Skeletal muscle cell (primary cell): Measurements from ENCODE around the gene GJD3.

Source experiments
- DNase-seq: peaks from one replicate; pipeline ENCODE4 v3.0.0-alpha.2; 2010; ENCODE audit warnings: low read depth
- H3K4me3 ChIP-seq: 2 replicates; pipeline ENCODE4 v1.5.1; 2011; ENCODE audit warnings: low read depth, mild to moderate bottlenecking, control low read depth, low read length, moderate library complexity

Gene GJD3

DNA sequence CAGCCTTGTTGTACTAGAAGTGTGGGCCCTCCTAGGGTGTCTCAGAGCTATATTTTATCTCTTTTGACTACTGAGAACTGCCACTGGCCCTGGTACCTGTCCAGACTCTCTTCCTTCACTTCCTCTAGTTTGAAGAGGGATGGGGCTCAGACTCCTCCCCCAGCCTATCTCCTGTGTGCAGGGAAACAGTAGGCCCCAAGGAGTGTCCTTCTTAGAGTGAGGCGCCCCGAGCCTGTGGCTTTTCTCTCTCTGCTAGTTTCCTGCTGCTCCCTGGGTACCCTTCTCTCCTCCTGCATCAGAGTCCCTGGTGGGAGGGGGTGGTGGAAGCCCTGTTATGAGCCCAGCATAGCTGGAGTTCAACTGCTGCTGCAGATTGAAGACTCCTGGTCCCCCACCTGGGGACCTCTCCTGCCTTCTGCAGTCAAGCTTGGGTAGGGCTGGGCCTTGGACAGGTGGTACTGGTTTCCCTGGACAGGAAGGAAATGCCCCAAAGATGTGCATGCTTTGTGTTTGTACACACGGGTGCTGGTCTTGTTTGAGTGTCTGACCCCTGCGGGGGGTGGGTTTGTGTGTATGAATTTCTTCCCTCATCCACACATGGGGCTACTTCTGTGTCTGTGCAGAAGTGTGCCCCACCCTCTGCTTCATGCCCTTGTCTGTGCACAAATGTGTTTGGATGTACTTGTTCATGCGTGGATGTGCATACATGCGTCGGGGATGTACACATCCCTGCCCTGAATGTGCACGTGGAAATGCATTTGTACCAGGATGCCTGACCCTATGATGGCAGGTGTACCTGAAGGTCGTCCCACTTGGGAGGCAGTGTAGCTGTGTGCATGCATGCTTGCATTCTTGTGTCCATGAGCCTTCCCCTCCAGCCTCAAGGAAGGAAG, 48.6 kb downstream of the GJD3 start:
- H3K4me3 ChIP-seq, result no peak overlapping the region
- no peak for DNase-seq

DNA sequence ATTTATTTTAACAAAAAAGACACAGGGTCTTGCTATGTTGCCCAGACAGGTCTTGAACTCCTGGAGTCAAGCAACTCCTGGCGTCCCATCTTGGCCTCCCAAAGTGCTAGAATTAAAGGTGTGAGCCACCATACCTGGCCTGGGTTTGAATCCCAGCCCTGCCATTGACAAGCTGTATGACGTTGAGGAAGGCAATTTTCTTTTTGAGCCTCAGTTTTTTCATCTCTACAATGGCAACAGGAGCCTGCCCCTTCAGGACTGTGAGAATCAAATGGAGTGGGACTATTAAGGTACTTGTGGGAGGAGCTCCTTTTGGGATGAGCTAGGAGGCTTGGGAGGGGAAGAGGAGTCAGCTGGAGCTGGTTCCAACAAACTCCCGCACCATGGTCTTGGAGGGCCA, 49.3 kb downstream of the GJD3 start:
- DNase-seq, result no peak

DNA sequence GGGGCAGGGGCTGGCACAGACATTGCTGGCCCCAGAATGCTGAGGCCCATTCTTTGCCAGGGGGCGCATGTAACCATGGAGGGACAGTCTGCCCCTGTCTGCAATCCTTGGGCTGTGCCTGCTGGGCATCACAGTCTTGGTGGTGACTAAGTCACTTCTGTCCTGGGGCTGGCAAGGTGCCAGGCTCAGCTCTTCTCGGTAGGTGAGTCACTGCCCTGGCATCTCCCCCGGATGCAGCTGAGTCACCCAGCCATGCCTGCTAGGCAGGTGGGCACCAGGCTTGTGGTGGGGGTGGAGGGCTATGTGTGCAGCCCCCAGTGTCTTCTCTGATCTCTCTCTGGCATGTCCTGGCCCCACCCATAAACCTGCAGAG, 50.0 kb downstream of the GJD3 start:
- DNase-seq, result peak; percentile 64
- no peak overlapping the region for H3K4me3 ChIP-seq

More for the DNA sequence above, 49.3 kb downstream of the GJD3 start:
- no peak overlapping the region for H3K4me3 ChIP-seq

DNA sequence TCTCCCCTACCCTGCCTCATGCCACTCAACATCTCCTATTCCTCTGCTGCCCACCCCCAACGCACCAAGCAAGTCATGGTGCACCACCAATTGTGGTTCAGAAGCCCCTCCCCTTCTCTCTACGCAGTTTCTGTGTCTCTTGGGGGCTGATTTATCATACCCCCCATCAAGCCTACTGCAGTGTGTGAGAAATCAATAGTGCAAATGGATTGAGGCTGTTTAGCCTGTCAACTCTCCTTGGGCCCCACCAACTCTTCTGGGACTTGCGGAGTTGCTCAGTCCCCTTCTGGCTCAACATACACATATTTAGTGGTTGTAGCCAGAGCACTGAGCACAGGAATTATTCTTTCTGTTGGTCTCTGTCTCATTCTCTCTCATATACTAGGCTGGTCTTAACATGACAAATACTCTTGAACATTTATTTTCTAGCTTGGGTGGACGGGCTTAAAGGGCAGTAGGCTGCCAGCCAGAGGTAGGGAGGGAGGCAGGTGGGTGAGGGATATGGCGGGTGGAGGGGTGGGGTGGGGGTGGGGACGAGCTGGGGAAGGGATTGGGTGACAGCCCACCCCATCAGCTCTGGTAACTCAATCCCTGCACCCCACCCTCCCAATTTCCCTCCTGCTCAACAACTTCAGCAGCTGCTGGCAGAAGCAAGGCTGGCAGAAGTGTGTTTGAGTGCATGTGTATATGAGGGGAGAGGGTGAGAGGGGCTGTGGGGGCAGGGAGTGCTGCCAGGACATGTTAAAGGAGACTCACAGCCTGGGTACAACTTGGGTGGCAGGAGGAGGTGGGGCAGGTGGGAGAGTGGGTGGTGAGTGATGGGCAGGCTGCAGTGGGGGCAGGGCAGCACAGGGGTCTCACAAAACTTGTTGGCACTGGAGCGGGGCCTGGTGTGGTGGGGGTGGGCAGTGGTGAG, 50.6 kb downstream of the GJD3 start:
- no peak overlapping the region for H3K4me3 ChIP-seq
- DNase-seq, result peak; percentile 67
